Fibroblast of lung (primary cell): ENCODE data around the gene PACSIN1. TPM values are rescaled to one million over a fixed set of nuclear protein-coding genes. Genes with fewer than 3 reads are reported as not detected.

Experiments
- DNase-seq, 2 donors: peaks; one replicate each; pipeline versions ENCODE4 v3.0.0 to v3.0.0-alpha.2; 2010; ENCODE audit warnings: low read depth in 2 of 2
- H2AFZ ChIP-seq: 2 replicates; pipeline ENCODE4 v1.5.1; 2012; ENCODE audit warnings: low read length, control low read depth, inconsistent platforms
- H3K27ac ChIP-seq: 2 replicates; pipeline ENCODE4 v1.5.1; 2011; ENCODE audit warnings: low read length, control low read depth; ENCODE audit not compliant: insufficient read depth
- H3K27me3 ChIP-seq: 2 replicates; pipeline ENCODE4 v1.5.1; 2011; ENCODE audit warnings: mild to moderate bottlenecking, low read length; ENCODE audit not compliant: control insufficient read depth, insufficient read depth
- H3K36me3 ChIP-seq: 2 replicates; pipeline ENCODE4 v1.5.1; 2011; ENCODE audit warnings: low read length; ENCODE audit not compliant: control insufficient read depth, insufficient read depth
- H3K4me1 ChIP-seq: 2 replicates; pipeline ENCODE4 v1.5.1; 2011; ENCODE audit warnings: low read length; ENCODE audit not compliant: control insufficient read depth, insufficient read depth; ENCODE audit errors: extremely low read depth
- H3K4me2 ChIP-seq: 2 replicates; pipeline ENCODE4 v1.5.1; 2011; ENCODE audit warnings: low read length, control low read depth; ENCODE audit not compliant: insufficient read depth; ENCODE audit errors: extremely low read depth
- H3K4me3 ChIP-seq, 4 experiments: fragments of 200-600 bp in 1 of 4; sonication (generic) in 1 of 4; replicated peaks in 1 of 4; 2 replicates each; pipeline ENCODE4 v1.5.1; 2011 to 2016; ENCODE audit warnings: low read length in 4 of 4, low read depth in 3 of 4, mild to moderate bottlenecking in 3 of 4, control low read depth in 2 of 4, inconsistent platforms in 1 of 4, mixed read lengths in 1 of 4; ENCODE audit not compliant: insufficient read depth in 1 of 4; ENCODE audit errors: control extremely low read depth in 1 of 4
- H3K79me2 ChIP-seq: 2 replicates; pipeline ENCODE4 v1.5.1; 2012; ENCODE audit warnings: mild to moderate bottlenecking, low read length, inconsistent platforms; ENCODE audit not compliant: control insufficient read depth, insufficient read depth
- H3K9ac ChIP-seq: 2 replicates; pipeline ENCODE4 v1.5.1; 2011; ENCODE audit warnings: mild to moderate bottlenecking, low read length, control low read depth; ENCODE audit not compliant: insufficient read depth
- H3K9me3 ChIP-seq: 2 replicates; pipeline ENCODE4 v1.5.1; 2012; ENCODE audit warnings: low read depth, low read length; ENCODE audit not compliant: control insufficient read depth, insufficient read depth
- H4K20me1 ChIP-seq: 2 replicates; pipeline ENCODE4 v1.5.1; 2011; ENCODE audit warnings: low read length; ENCODE audit not compliant: control insufficient read depth, insufficient read depth; ENCODE audit errors: extremely low read depth
- EZH2 ChIP-seq: IDR thresholded peaks from 2 replicates; pipeline ENCODE4 v1.5.1; 2012; ENCODE audit warnings: low read length, control low read depth, mild to moderate bottlenecking; ENCODE audit errors: missing control alignments
- polyA plus RNA-seq, 2 donors: library from polyadenylated mRNA; depleted of rRNA in 1 of 2; stranded (reverse) in 1 of 2; unstranded in 1 of 2; fragments of >200 nt; gene quantifications; 2 replicates each; pipeline ENCODE4 v1.2.1, GENCODE V29; 2011 to 2012; ENCODE audit warnings: missing spikeins in 1 of 2
- total RNA-seq: library from RNA; depleted of rRNA; stranded (reverse); fragments of >200 nt; gene quantifications from 2 replicates; pipeline ENCODE4 v1.2.1, GENCODE V29; 2014
- TF ChIP-seq, protein P1 (sequence below), 2 donors: IDR thresholded peaks in 1 of 2; conservative IDR thresholded peaks in 1 of 2; 1 replicate in 1 of 2; 2 replicates in 1 of 2; pipeline ENCODE4 v1.5.1; 2011 to 2012; ENCODE audit warnings: low read length in 2 of 2, control low read depth in 1 of 2, inconsistent platforms in 1 of 2, low read depth in 1 of 2, mild to moderate bottlenecking in 1 of 2

The PACSIN1 gene
- total and polyA plus RNA-seq, 2 donors (not counting 1 experiment from before 2014, with no cell fraction given) = under 0.01 TPM; not detected in 1

DNA sequence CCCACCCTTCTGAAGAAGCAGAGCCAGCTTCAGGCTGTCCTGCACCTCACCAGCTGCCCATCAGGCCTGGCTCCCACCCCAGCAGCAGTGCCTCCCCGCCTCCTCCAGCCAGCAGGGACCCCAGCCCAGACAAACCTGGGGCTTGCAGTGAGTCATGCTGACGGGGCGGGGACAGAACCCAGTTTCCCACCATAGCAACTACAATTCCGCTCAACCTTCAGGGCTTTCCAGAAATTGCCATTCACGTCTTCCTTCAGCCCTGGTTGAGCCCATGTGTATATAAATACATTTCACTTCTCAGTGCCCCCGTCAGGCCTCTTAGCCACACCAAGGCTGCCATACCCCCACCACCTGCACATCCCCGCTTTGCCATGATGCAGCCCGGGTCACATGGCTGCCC is 85.8 kb downstream of the PACSIN1 start:
- no peak overlapping the region for H3K4me3 ChIP-seq
- no peak overlapping the region for H3K9ac ChIP-seq
- H3K79me2 ChIP-seq = no peaks in the 10 kb centered on the region
- H3K9me3 ChIP-seq = no peaks in the 10 kb centered on the region
- no peaks in the 10 kb centered on the region for H4K20me1 ChIP-seq
- no peak overlapping the region for H3K4me2 ChIP-seq
- no peaks in the 10 kb centered on the region for H3K36me3 ChIP-seq
- no peaks in the 10 kb centered on the region for H3K27me3 ChIP-seq
- TF ChIP-seq, protein P1, sequence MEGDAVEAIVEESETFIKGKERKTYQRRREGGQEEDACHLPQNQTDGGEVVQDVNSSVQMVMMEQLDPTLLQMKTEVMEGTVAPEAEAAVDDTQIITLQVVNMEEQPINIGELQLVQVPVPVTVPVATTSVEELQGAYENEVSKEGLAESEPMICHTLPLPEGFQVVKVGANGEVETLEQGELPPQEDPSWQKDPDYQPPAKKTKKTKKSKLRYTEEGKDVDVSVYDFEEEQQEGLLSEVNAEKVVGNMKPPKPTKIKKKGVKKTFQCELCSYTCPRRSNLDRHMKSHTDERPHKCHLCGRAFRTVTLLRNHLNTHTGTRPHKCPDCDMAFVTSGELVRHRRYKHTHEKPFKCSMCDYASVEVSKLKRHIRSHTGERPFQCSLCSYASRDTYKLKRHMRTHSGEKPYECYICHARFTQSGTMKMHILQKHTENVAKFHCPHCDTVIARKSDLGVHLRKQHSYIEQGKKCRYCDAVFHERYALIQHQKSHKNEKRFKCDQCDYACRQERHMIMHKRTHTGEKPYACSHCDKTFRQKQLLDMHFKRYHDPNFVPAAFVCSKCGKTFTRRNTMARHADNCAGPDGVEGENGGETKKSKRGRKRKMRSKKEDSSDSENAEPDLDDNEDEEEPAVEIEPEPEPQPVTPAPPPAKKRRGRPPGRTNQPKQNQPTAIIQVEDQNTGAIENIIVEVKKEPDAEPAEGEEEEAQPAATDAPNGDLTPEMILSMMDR (conservative IDR thresholded peaks at IDR 0.05 in 1 of 2, IDR thresholded peaks at IDR 0.05 in 1 of 2; ENCODE audit: low read depth in 1 of 2, low read length in 2 of 2) = no peak
- no peak for TF ChIP-seq EZH2
- H2AFZ ChIP-seq = no peak overlapping the region
- no peaks in the 10 kb centered on the region for H3K4me1 ChIP-seq
- H3K27ac ChIP-seq = no peak overlapping the region
- DNase-seq = no peak

DNA sequence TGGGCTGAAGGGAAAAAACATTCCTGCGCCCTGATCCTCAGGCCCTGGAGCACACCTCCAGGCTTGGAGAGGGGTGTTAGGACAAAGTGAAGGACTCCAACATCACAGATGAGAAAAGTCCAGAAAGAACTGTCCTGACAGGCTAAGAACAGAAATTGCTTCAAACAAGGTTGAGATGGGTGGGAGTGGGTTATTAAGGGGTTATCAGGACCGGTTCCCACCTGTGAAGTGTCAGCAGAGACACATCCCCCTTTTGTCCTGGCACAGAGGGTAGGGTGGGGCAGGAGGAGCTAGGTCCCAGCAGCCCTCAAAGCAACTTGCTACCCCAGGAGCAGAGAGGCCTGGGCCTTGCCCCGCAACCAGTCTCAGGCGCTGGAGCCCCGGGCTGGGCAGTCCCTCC is 86.7 kb downstream of the PACSIN1 start:
- no peaks in the 10 kb centered on the region for H3K27me3 ChIP-seq
- no peaks in the 10 kb centered on the region for H3K9me3 ChIP-seq
- H3K36me3 ChIP-seq = no peaks in the 10 kb centered on the region
- no peaks in the 10 kb centered on the region for H3K4me1 ChIP-seq
- no peak overlapping the region for H2AFZ ChIP-seq
- H3K4me2 ChIP-seq = no peak overlapping the region
- no peak for DNase-seq
- H3K9ac ChIP-seq = no peak overlapping the region
- TF ChIP-seq, protein P1 (conservative IDR thresholded peaks at IDR 0.05 in 1 of 2, IDR thresholded peaks at IDR 0.05 in 1 of 2; ENCODE audit: low read depth in 1 of 2, low read length in 2 of 2) = no peak
- TF ChIP-seq EZH2 = no peak
- H3K79me2 ChIP-seq = no peaks in the 10 kb centered on the region
- no peaks in the 10 kb centered on the region for H4K20me1 ChIP-seq
- H3K27ac ChIP-seq = no peak overlapping the region
- H3K4me3 ChIP-seq = no peak overlapping the region

DNA sequence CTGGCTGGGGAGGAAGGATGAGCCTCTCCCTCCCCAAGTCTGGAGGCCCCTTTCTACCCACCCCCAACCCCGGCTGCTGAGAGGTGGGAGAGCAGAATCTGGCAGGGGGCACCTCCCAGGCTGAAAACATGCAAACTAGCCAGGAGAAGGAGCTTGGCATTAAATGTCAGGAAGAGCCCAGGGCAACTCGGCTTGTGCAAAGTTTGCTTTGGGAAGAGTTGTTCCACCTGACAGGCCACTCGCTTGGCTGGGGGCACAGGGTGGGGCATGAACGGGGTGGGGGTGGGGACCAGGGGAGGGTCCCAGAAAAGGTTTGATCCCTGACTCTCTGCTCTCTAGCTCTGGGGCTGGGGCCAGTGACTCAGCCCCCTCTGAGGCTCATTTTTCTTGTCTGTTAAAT is 87.3 kb downstream of the PACSIN1 start:
- no peaks in the 10 kb centered on the region for H3K79me2 ChIP-seq
- H3K4me1 ChIP-seq = no peaks in the 10 kb centered on the region
- no peak overlapping the region for H3K27ac ChIP-seq
- DNase-seq = no peak
- H2AFZ ChIP-seq = no peak overlapping the region
- H3K27me3 ChIP-seq = no peaks in the 10 kb centered on the region
- H3K36me3 ChIP-seq = no peaks in the 10 kb centered on the region
- TF ChIP-seq EZH2 = no peak
- TF ChIP-seq, protein P1 (conservative IDR thresholded peaks at IDR 0.05 in 1 of 2, IDR thresholded peaks at IDR 0.05 in 1 of 2; ENCODE audit: low read depth in 1 of 2, low read length in 2 of 2) = no peak
- H3K4me2 ChIP-seq = no peak overlapping the region
- no peak overlapping the region for H3K4me3 ChIP-seq
- H3K9me3 ChIP-seq = no peaks in the 10 kb centered on the region
- no peak overlapping the region for H3K9ac ChIP-seq
- H4K20me1 ChIP-seq = no peaks in the 10 kb centered on the region
